ENCODE measurements around the gene HERC2.
"Not testable (repeated sequence)": the region's sequence is repeated elsewhere in the genome, so short reads cannot be mapped to it uniquely, and the experiment has no call there.

GRCh38 chr15:28222612-28223011 lies 99.4 kb downstream of the HERC2 start:
- not testable (repeated sequence) for TF ChIP-seq CTCF, POLR2A (IDR thresholded peaks at IDR 0.05)
